ENCODE data around the gene PDYN. TPM values are rescaled to one million over a fixed set of nuclear protein-coding genes. Genes with fewer than 3 reads are reported as not detected.
"Not testable (repeated sequence)": the region's sequence is repeated elsewhere in the genome, so short reads cannot be mapped to it uniquely, and the experiment has no call there.

Gene PDYN
- total RNA-seq: not detected
- long read RNA-seq: 0 reads

- Histone ChIP-seq H3K36me3 (no peaks in the 10 kb centered on the region), H3K4me3 (no peak within 1 kb of the TSS), H3K4me1 (no peaks in the 10 kb centered on the region), H3K9me3 (replicated peaks) (no peaks in the 10 kb centered on the region), H3K27ac (replicated peaks) (no peak within 1 kb of the TSS), H3K27me3 (ENCODE audit: low read depth) (peaks cover 100% of the 10 kb centered on the region)
- intact Hi-C loops (cut with micrococcal nuclease): no loop called here
- no peak for TF ChIP-seq CTCF (IDR thresholded peaks at IDR 0.05; ENCODE audit: borderline replicate concordance)
- no peak for DNase-seq
Measured at GRCh38 chr20:1993986-1994385, at the start of gene PDYN. PDYN (minus strand) TSS chr20:1994058; CDS start chr20:1983084, 10,974 bp downstream.

- Histone ChIP-seq H3K4me1 (no peaks in the 10 kb centered on the region), H3K36me3 (no peaks in the 10 kb centered on the region), H3K9me3 (replicated peaks) (no peaks in the 10 kb centered on the region), H3K27me3 (ENCODE audit: low read depth) (peaks cover 39% of the 10 kb centered on the region), H3K27ac (replicated peaks) (no peak overlapping the region), H3K4me3 (no peak overlapping the region)
- DNase-seq: no peak
- intact Hi-C loops (cut with micrococcal nuclease): no loop called here
- no peak for TF ChIP-seq CTCF (IDR thresholded peaks at IDR 0.05; ENCODE audit: borderline replicate concordance)
Measured at GRCh38 chr20:2042400-2042799, 48.5 kb upstream of the PDYN start.

- intact Hi-C loops (cut with micrococcal nuclease): no loop called here
Measured at GRCh38 chr20:2038161-2038560, 44.3 kb upstream of the PDYN start.

GRCh38 chr20:2037296-2037914 is 43.5 kb upstream of the PDYN start:
- peaks cover 75% of the 10 kb centered on the region for H3K27me3 ChIP-seq (ENCODE audit: low read depth)
- H3K4me3 ChIP-seq: no peak overlapping the region
- DNase-seq: no peak
- no peak overlapping the region for H3K27ac ChIP-seq (replicated peaks)
- intact Hi-C loops (cut with micrococcal nuclease): no loop called here
- H3K36me3 ChIP-seq: no peaks in the 10 kb centered on the region
- TF ChIP-seq CTCF (IDR thresholded peaks at IDR 0.05; ENCODE audit: borderline replicate concordance): no peak
- no peaks in the 10 kb centered on the region for H3K9me3 ChIP-seq (replicated peaks)
- no peaks in the 10 kb centered on the region for H3K4me1 ChIP-seq

More at GRCh38 chr20:2038161-2038560, 44.3 kb upstream of the PDYN start:
- TF ChIP-seq CTCF (IDR thresholded peaks at IDR 0.05; ENCODE audit: borderline replicate concordance): no peak
- no peak overlapping the region for H3K27ac ChIP-seq (replicated peaks)
- DNase-seq: no peak
- H3K9me3 ChIP-seq (replicated peaks): no peaks in the 10 kb centered on the region
- peaks cover 72% of the 10 kb centered on the region for H3K27me3 ChIP-seq (ENCODE audit: low read depth)
- H3K4me3 ChIP-seq: no peak overlapping the region
- H3K4me1 ChIP-seq: no peaks in the 10 kb centered on the region
- no peaks in the 10 kb centered on the region for H3K36me3 ChIP-seq

GRCh38 chr20:2036357-2036756 is 42.5 kb upstream of the PDYN start:
- intact Hi-C loops (cut with micrococcal nuclease); H3K9me3 ChIP-seq (replicated peaks): not testable (repeated sequence)
- H3K27me3 ChIP-seq (ENCODE audit: low read depth): peaks cover 86% of the 10 kb centered on the region

GRCh38 chr20:2032168-2032567 is 38.3 kb upstream of the PDYN start:
- Histone ChIP-seq H3K4me1 (no peaks in the 10 kb centered on the region), H3K36me3 (no peaks in the 10 kb centered on the region), H3K27ac (replicated peaks) (no peak overlapping the region), H3K4me3 (no peak overlapping the region), H3K27me3 (ENCODE audit: low read depth) (peaks cover 82% of the 10 kb centered on the region), H3K9me3 (replicated peaks) (no peaks in the 10 kb centered on the region)
- no peak for DNase-seq
- intact Hi-C loops (cut with micrococcal nuclease): no loop called here
- TF ChIP-seq CTCF (IDR thresholded peaks at IDR 0.05; ENCODE audit: borderline replicate concordance): no peak

More at GRCh38 chr20:2036357-2036756, 42.5 kb upstream of the PDYN start:
- not testable (repeated sequence) for H3K4me1 ChIP-seq; H3K36me3 ChIP-seq; H3K4me3 ChIP-seq; H3K27ac ChIP-seq (replicated peaks); DNase-seq
